GM12874 (cell line): ENCODE results near the gene RASA3.

Experiments used
- TF ChIP-seq, protein P1 (sequence below): IDR thresholded peaks from 2 replicates; pipeline ENCODE4 v1.5.1; 2011; ENCODE audit warnings: low read depth, mild to moderate bottlenecking, control low read depth, low read length, moderate library complexity; ENCODE audit not compliant: insufficient read depth

RASA3 gene

GRCh38 chr13:113991191-113991669 lies 141.2 kb downstream of the RASA3 start:
- TF ChIP-seq, protein P1, sequence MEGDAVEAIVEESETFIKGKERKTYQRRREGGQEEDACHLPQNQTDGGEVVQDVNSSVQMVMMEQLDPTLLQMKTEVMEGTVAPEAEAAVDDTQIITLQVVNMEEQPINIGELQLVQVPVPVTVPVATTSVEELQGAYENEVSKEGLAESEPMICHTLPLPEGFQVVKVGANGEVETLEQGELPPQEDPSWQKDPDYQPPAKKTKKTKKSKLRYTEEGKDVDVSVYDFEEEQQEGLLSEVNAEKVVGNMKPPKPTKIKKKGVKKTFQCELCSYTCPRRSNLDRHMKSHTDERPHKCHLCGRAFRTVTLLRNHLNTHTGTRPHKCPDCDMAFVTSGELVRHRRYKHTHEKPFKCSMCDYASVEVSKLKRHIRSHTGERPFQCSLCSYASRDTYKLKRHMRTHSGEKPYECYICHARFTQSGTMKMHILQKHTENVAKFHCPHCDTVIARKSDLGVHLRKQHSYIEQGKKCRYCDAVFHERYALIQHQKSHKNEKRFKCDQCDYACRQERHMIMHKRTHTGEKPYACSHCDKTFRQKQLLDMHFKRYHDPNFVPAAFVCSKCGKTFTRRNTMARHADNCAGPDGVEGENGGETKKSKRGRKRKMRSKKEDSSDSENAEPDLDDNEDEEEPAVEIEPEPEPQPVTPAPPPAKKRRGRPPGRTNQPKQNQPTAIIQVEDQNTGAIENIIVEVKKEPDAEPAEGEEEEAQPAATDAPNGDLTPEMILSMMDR = no peak

- TF ChIP-seq, protein P1 = no peak
These were observed 142.0 kb downstream of the RASA3 start for GRCh38 chr13:113990321-113990837.

DNA sequence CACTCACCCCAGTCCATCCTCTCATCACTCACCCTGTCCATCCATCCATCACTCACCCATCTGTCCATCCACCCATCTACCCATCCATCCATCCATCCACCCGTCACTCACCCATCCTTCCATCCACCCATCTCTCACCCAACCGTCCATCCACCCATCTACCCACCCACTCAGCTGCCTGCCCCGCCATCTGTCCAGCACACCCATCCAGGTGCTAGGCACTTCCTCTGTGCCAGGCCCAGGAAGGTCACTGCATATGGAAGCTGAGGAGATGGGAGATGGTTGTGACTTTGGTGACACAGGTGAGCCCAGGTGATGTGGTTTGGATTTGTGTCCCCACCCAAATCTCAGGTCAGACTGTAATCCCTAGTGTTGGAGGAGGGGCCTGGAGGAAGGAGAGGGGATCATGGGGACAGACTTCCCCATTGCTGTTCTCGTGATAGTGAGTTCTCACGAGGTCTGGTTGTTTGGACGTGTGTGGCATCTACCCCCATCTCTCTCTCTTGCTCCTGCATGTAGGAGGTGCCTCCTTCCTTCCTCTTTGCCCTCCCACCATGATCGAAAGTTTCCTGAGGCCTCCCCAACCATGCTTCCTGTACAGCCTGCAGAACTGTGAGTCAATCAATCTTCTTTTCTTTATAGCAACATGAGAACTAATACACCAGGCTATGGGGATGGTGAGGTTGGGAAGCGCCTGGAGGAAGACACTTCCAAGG lies 142.7 kb downstream of the RASA3 start:
- TF ChIP-seq, protein P1 = no peak

- TF ChIP-seq, protein P1 = no peak
These were observed 150.1 kb downstream of the RASA3 start for GRCh38 chr13:113982296-113982661.

- TF ChIP-seq, protein P1 = no peak
These were observed 150.7 kb downstream of the RASA3 start for GRCh38 chr13:113981611-113982295.

GRCh38 chr13:113981194-113981605 lies 151.2 kb downstream of the RASA3 start:
- TF ChIP-seq, protein P1 = no peak

GRCh38 chr13:113980489-113981064 lies 151.8 kb downstream of the RASA3 start:
- TF ChIP-seq, protein P1 = no peak
